Measurements from ENCODE around the gene LRMDA. TPM values are rescaled to one million over a fixed set of nuclear protein-coding genes. Genes with fewer than 3 reads are reported as not detected.

LRMDA gene
- total and polyA plus RNA-seq, 2 of the 8 experiments (the other 6 are each of a cell fraction or from before 2014, with no cell fraction given) = 0.86 to 2.8 TPM

GRCh38 chr10:75862935-75863334 lies 431.5 kb downstream of the LRMDA start (continued):
- TF ChIP-seq CHD7 (IDR thresholded peaks at IDR 0.05; ENCODE audit: insufficient replicate concordance, low read length) (no peak), GABPA (IDR thresholded peaks at IDR 0.05; ENCODE audit: borderline replicate concordance, insufficient read depth, low read length) (no peak), EGR1 (IDR thresholded peaks at IDR 0.05; ENCODE audit: borderline replicate concordance, low read depth, low read length) (no peak), RBBP5 (IDR thresholded peaks at IDR 0.05; ENCODE audit: borderline replicate concordance, low read depth, low read length) (no peak), SUZ12 (IDR thresholded peaks at IDR 0.05; ENCODE audit: low read length) (no peak), JUND (IDR thresholded peaks at IDR 0.05; ENCODE audit: low read length) (no peak), MAFK (IDR thresholded peaks at IDR 0.05; ENCODE audit: low read depth, low read length) (no peak), CTCF (IDR thresholded peaks at IDR 0.05; ENCODE audit: control extremely low read depth in 1 of 3, insufficient read depth in 1 of 3, low read depth in 1 of 3, low read length in 3 of 3) (no peak), CREB1 (IDR thresholded peaks at IDR 0.05) (no peak)
